IPS-18a (cell line): ENCODE data around the gene PHACTR2.

ENCODE experiments used
- H3K27ac ChIP-seq: one replicate; pipeline ENCODE4 v1.5.1; 2013; ENCODE audit warnings: low read length
- H3K27me3 ChIP-seq: one replicate; pipeline ENCODE4 v1.6.1; 2013; ENCODE audit warnings: mild to moderate bottlenecking, low read length; ENCODE audit not compliant: control insufficient read depth, insufficient read depth
- H3K36me3 ChIP-seq: one replicate; pipeline ENCODE4 v1.6.1; 2013; ENCODE audit warnings: low read depth, low read length; ENCODE audit not compliant: control insufficient read depth
- H3K4me1 ChIP-seq: one replicate; pipeline ENCODE4 v1.6.1; 2013; ENCODE audit warnings: low read depth, low read length; ENCODE audit not compliant: control insufficient read depth
- H3K4me3 ChIP-seq: one replicate; pipeline ENCODE4 v1.5.1; 2013; ENCODE audit warnings: low read length
- H3K9ac ChIP-seq: one replicate; pipeline ENCODE4 v1.6.1; 2013; ENCODE audit warnings: mild to moderate bottlenecking, low read length, moderate library complexity
- H3K9me3 ChIP-seq: one replicate; pipeline ENCODE4 v1.6.1; 2013; ENCODE audit warnings: low read depth, low read length; ENCODE audit not compliant: control insufficient read depth

Gene PHACTR2

DNA sequence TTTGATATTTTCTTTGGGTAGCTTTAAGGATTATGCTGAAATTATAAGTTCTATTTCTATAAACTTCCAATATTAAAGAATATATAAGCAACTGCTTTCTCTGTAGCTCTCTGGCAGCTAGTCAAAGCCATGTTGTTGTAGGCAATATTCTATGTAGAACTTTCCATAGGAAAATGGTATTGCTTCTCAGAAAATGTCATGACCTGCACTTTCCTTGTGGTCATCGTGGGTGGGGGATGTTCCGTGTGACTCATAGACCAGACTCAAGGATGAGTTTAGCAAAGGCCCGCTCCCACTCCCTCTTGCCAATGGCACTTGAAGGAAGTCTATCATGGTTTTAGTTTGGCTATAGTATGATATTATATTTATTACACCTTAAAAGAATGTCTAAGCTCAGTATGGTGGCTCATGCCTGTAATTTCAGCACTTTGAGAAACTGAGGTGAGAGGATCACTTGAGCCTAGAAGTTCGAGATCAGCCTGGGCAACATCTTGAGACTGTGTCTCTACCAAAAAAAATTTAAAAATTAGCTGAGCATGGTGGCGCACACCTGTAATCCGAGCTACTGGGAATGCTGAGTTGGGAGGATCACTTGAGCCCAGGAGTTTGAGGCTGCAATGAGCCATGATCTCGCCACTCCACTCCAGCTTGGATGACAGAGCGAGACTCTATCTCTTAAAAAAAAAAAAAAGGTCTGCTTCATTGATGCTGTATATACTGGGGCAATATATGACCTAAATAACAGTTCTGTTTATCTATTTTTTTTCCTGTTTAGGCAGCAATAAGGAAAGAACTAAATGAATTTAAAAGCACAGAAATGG is 128.7 kb downstream of the PHACTR2 start:
- Histone ChIP-seq H3K36me3 (peaks cover 9% of the 10 kb centered on the region), H3K27ac (no peak overlapping the region), H3K4me1 (peaks cover 9% of the 10 kb centered on the region), H3K9me3 (no peaks in the 10 kb centered on the region), H3K9ac (no peak overlapping the region), H3K27me3 (no peaks in the 10 kb centered on the region), H3K4me3 (no peak overlapping the region)

DNA sequence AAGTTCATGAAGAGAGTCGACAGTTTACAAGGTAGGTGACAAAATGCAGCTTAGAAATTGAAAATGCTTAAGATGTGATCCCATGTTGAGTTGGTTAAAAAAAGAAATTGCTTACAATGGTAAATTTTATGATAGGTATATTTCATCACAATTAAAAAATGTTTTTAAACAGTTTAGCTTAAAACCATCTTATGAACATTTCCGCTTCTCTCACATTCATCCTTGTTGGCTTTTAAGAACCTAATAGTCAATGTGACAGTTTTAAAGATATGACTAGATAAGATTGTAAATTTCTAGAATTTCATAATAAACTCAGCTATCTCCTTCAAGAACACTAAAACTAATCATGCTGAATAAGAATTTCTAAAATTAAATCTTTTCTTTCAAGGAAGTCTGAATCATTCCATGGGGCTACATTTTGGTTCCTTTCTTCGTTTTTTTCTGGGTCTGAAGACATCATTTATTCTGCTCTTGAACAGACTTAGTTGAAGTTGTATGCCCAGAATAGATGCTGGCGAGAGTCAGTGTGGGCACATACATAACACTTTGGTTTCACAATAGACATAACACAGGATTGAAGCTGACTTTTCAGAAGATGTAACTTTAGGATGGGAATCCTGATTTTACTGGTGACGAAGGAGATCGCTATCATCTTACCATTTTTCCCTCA is 129.5 kb downstream of the PHACTR2 start:
- Histone ChIP-seq H3K4me1 (peaks cover 9% of the 10 kb centered on the region), H3K27me3 (no peaks in the 10 kb centered on the region), H3K27ac (no peak overlapping the region), H3K4me3 (no peak overlapping the region), H3K9me3 (no peaks in the 10 kb centered on the region), H3K36me3 (peaks cover 10% of the 10 kb centered on the region), H3K9ac (no peak overlapping the region)

DNA sequence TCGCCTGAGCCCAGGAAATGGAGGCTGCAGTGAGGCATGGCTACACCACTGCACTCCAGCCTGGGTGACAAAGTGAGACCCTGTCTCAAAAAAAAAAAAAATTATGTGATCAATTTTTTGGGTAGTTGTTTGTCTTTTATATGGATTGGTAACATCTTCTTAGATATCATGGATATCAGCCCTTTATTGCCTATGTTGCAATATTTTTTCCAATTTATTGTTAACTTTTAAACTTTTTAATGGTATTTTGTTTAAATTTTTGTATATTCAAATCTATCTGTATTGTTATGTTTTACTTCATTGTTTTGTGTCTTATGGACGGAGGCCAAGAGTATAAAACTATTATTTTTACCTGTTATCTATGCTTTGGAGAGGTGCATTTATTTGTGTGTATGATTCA is 133.0 kb downstream of the PHACTR2 start:
- no peaks in the 10 kb centered on the region for H3K27me3 ChIP-seq
- H3K9ac ChIP-seq, result no peak overlapping the region
- no peak overlapping the region for H3K4me3 ChIP-seq
- H3K9me3 ChIP-seq, result no peaks in the 10 kb centered on the region
- peaks cover 15% of the 10 kb centered on the region for H3K36me3 ChIP-seq
- H3K27ac ChIP-seq, result no peak overlapping the region
- H3K4me1 ChIP-seq, result no peaks in the 10 kb centered on the region

DNA sequence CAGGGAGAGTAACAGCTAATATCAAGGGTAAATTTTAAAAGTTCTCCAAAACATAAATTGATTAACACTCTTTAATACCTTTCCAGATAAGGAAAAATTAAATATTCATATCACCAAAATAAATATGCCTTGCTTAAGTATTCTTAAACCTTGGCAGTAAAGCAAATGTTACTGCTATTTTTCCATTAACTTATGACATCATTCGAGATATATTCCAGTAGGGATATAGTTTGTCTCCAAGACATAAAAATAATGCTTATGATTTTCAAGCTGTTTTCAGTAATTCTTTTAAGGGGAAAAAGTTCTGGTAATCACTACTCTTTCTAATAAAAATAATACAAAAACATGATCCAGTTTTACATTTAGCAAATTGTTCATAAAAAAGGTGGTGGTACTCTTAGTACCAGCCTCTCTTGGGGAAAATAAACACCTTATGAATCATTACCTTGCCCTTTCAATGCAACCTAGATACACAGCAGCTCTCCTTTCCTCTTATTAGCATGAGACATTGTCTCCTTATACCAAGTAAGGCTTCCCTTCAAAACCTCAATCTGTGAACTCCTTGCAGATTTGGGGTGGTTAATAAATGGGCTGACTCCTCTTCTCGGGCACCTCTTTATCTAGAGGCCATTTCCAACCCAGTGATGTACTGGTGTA is 133.9 kb downstream of the PHACTR2 start:
- Histone ChIP-seq H3K27ac (no peak overlapping the region), H3K4me1 (no peaks in the 10 kb centered on the region), H3K27me3 (no peaks in the 10 kb centered on the region), H3K4me3 (no peak overlapping the region), H3K9ac (no peak overlapping the region), H3K36me3 (peaks cover 15% of the 10 kb centered on the region), H3K9me3 (no peaks in the 10 kb centered on the region)

DNA sequence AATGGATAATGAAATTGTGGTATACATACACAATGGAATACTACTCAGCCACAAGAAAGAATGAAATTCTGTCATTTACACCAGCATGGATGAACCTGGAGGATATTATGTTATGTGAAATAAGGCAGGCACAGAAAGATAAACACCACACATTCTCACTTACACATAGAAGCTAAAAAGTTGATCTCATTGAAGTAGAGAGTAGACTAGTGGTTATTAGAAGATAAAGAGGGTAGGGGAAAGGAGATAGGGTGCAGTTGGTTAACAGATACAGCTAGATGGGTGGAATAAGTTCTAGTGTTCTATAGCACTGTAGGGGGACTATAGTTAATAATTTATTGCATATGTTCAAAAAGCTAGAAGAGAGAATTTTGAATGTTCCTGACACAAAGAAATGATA is 139.9 kb downstream of the PHACTR2 start:
- H3K9me3 ChIP-seq, result no peaks in the 10 kb centered on the region
- H3K9ac ChIP-seq, result no peak overlapping the region
- peaks cover 1% of the 10 kb centered on the region for H3K36me3 ChIP-seq
- no peak overlapping the region for H3K27ac ChIP-seq
- H3K4me3 ChIP-seq, result no peak overlapping the region
- no peaks in the 10 kb centered on the region for H3K4me1 ChIP-seq
- no peaks in the 10 kb centered on the region for H3K27me3 ChIP-seq

DNA sequence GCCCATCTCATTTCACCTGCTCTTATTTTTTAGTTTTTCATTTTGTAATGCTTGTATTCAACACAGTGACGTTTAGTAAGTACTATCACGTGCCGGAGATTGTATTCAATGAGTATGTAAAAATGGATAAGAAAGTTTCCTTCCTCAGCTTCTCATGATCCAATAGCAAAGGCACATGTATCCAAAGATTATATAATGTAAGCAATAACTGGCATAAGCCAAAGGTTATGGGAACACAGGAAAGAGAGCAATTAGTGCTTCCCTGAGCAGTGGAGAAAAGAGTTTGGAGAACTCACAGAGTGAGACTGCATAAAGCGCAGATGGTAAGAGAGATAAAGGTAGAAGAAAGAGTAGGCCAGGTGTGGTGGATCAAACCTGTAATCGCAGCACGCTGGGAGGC is 143.6 kb downstream of the PHACTR2 start:
- peaks cover 7% of the 10 kb centered on the region for H3K4me1 ChIP-seq
- no peak overlapping the region for H3K27ac ChIP-seq
- peaks cover 4% of the 10 kb centered on the region for H3K36me3 ChIP-seq
- no peak overlapping the region for H3K4me3 ChIP-seq
- no peaks in the 10 kb centered on the region for H3K9me3 ChIP-seq
- no peak overlapping the region for H3K9ac ChIP-seq
- no peaks in the 10 kb centered on the region for H3K27me3 ChIP-seq

DNA sequence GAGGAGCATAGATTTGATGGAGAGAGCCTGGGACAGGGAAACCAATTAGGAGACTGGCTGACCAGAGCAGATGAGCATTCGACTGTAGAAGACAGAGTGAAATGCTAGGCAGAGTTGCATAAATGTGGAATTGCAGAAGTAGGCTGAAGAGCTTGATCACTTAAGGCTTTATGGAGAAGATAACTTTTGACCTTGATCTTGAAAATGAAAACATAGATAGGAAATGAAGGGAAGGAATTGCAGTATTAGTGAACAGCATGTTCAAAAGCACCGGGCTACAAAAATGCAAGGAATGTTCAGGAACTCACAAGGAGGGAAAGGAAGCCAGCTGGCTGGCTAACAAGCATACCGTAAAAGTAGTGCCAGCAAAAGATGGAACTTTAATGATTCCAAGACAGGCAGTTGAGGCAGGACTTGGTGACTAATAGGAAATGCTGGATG is 144.8 kb downstream of the PHACTR2 start:
- peaks cover 4% of the 10 kb centered on the region for H3K36me3 ChIP-seq
- H3K27me3 ChIP-seq, result no peaks in the 10 kb centered on the region
- no peaks in the 10 kb centered on the region for H3K9me3 ChIP-seq
- H3K27ac ChIP-seq, result no peak overlapping the region
- no peak overlapping the region for H3K4me3 ChIP-seq
- no peak overlapping the region for H3K9ac ChIP-seq
- H3K4me1 ChIP-seq, result peaks cover 7% of the 10 kb centered on the region

DNA sequence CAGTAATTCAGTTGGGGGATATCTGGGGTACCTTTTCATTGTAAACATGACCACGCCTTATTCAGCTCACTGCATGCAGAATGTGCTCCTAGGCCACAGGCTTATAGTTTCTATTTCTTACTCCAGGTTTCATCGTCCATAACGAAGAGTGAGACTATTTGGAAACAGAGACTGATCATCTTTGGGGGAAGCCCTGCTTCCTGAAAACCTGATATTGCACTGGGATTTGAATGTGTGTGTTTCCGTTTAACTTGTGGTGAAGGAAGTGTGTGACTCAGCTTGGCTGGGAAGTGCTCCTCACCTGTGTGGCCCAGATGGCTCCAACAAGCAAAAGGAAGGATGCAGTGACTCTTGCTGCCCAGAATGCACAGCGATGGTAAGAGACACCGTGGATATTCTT is 145.8 kb downstream of the PHACTR2 start:
- Histone ChIP-seq H3K36me3 (peaks cover 4% of the 10 kb centered on the region), H3K4me3 (no peak overlapping the region), H3K9ac (no peak overlapping the region), H3K27me3 (no peaks in the 10 kb centered on the region), H3K4me1 (peaks cover 11% of the 10 kb centered on the region), H3K9me3 (no peaks in the 10 kb centered on the region), H3K27ac (no peak overlapping the region)

DNA sequence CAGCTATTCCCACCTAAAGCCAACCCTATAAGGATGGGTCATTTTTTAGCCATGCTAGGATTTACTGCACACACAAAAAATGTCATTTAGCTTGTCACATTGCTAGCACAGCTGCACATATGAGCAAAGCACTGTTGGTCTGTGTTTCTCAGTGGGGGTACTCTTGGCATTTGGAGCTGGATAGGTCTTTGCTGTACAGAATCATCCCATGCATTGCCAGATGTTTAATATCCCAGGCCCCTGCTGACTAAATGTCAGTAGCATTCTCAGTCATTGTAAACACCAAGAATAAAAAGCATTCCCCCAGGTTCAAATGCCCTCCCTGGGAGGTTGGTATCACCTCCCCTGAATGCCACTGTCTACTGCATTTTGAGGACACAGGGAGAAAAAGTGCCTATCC is 150.8 kb downstream of the PHACTR2 start:
- Histone ChIP-seq H3K36me3 (peaks cover 4% of the 10 kb centered on the region), H3K9ac (no peak overlapping the region), H3K27ac (no peak overlapping the region), H3K4me1 (peaks cover 12% of the 10 kb centered on the region), H3K4me3 (no peak overlapping the region), H3K9me3 (no peaks in the 10 kb centered on the region), H3K27me3 (no peaks in the 10 kb centered on the region)

DNA sequence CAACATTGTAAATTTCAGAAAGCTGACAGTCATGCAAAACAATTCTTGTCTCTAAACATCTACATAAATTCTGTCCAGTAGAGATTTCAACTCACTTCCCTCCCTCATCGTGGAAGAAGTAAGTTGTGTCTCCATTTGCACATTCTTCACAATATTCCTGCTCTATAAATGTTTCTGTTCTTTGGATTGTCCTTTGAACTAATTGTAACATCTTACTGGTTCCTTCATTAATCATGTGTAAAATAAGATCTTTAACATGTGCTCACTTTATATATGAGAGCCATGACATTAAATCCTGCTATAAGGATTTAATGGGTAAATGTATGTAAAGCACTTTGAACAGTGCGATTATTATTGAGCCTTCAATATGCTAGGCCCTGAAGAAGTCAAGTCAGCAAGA is 158.4 kb downstream of the PHACTR2 start:
- Histone ChIP-seq H3K4me1 (no peaks in the 10 kb centered on the region), H3K27ac (no peak overlapping the region), H3K27me3 (no peaks in the 10 kb centered on the region), H3K9me3 (no peaks in the 10 kb centered on the region), H3K4me3 (no peak overlapping the region), H3K9ac (no peak overlapping the region), H3K36me3 (no peaks in the 10 kb centered on the region)

DNA sequence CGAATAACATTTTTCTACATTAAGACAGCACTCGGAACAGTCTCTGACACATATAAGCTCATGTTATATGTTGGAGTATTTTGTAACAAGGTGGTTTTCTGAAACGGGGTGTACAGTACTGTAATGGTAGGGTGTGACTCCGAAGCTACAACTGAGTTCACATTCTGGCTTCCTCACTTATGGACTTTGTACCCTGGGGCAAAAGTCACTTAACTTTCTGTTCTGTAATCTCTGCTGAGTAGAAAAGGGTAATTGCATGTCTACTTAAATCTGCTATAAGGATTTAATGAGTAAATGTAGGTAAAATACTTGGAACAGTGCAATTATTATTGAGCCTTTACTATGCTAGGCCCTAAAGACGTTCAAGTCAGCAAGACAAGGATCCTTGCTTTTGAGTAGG is 160.6 kb downstream of the PHACTR2 start:
- H3K4me3 ChIP-seq, result no peak overlapping the region
- H3K9ac ChIP-seq, result no peak overlapping the region
- peaks cover 4% of the 10 kb centered on the region for H3K4me1 ChIP-seq
- no peaks in the 10 kb centered on the region for H3K9me3 ChIP-seq
- no peaks in the 10 kb centered on the region for H3K36me3 ChIP-seq
- no peak overlapping the region for H3K27ac ChIP-seq
- H3K27me3 ChIP-seq, result no peaks in the 10 kb centered on the region
